ENCODE measurements around the gene RSPO4.

- TF ChIP-seq POLR2A (IDR thresholded peaks at IDR 0.05), result no peak
- TF ChIP-seq, protein P1, sequence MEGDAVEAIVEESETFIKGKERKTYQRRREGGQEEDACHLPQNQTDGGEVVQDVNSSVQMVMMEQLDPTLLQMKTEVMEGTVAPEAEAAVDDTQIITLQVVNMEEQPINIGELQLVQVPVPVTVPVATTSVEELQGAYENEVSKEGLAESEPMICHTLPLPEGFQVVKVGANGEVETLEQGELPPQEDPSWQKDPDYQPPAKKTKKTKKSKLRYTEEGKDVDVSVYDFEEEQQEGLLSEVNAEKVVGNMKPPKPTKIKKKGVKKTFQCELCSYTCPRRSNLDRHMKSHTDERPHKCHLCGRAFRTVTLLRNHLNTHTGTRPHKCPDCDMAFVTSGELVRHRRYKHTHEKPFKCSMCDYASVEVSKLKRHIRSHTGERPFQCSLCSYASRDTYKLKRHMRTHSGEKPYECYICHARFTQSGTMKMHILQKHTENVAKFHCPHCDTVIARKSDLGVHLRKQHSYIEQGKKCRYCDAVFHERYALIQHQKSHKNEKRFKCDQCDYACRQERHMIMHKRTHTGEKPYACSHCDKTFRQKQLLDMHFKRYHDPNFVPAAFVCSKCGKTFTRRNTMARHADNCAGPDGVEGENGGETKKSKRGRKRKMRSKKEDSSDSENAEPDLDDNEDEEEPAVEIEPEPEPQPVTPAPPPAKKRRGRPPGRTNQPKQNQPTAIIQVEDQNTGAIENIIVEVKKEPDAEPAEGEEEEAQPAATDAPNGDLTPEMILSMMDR (IDR thresholded peaks at IDR 0.05), result no peak
Measured at GRCh38 chr20:959996-960615, 42.0 kb downstream of the RSPO4 start.
